LNCaP clone FGC (cell line): ENCODE data around the gene ACSF2.

Source experiments
- DNase-seq: peaks from one replicate; pipeline ENCODE4 v3.0.0-alpha.2; 2011; ENCODE audit warnings: low read depth
- H3K4me3 ChIP-seq: 2 replicates; pipeline ENCODE4 v1.5.1; 2011; ENCODE audit warnings: mild to moderate bottlenecking, low read depth, low read length, control low read depth
- CTCF ChIP-seq: IDR thresholded peaks from 2 replicates; pipeline ENCODE4 v1.5.1; 2012; ENCODE audit warnings: mild to moderate bottlenecking; ENCODE audit not compliant: control insufficient read depth, insufficient read depth; ENCODE audit errors: extremely low read depth

Gene ACSF2

DNA sequence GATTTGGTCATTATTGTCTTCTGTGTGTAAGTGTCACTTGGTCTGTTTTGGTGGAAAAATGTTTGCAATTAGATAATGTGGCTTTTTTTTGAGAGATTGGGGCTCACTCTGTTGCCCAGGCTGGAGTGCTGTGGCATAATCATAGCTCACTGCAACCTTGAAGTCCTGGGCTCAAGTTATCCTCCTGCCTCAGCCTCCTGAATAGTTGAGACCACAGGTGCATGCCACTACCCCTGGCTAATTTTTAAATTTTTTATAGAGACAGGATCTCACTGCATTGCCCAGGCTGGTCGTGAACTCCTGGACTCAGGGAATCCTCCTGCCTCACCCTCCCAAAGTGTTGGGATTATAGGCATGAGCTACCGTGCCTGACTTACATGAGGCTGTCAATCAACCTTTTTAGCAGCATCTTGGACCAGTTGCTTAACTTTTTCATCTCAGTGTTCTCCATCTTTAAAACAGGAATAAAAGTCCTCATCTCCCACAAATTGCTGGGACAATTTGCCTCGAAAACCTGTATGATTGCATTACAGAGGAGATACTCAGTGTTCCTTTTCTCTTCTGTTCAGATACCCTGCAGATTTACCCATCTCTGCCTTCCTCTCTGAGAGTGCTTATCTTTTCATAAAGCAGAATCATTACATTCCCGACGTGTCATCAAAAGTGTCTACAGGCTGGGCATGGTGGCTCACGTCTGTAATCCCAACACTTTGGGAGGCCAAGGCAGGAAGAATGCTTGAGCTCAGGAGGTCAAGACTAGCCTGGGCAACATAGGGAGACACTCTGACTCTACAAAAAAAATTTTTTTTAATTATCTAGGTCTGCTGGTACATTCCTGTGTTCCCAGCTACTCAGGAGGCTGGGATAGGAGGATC is 19.1 kb downstream of the ACSF2 start:
- no peak for TF ChIP-seq CTCF
- DNase-seq: no peak
- H3K4me3 ChIP-seq: no peak overlapping the region

GRCh38 chr17:50445730-50446325 is 19.8 kb downstream of the ACSF2 start:
- DNase-seq: no peak
- TF ChIP-seq CTCF: no peak
- no peak overlapping the region for H3K4me3 ChIP-seq

- no peak for TF ChIP-seq CTCF
- H3K4me3 ChIP-seq: no peak overlapping the region
- DNase-seq: no peak
These were observed 22.0 kb downstream of the ACSF2 start for GRCh38 chr17:50447870-50448595.

DNA sequence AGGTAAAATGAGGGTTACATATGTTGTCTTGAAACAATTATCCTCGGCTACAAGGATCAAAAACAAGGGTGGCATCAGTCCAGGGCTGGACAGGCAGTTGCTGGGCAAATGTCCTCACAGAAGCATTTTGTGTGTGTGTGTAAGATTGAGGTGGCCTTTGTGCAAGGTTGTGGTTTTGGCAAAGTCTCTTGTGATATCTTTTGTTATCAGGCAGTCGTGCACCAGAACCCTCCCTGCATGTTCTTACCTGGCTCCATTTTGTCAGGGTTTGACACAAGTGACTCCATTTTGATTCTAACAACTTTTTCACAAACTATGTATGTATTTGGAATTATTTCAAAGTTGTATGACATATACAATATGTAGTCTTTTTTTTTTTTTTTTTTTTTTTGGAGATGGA is 22.6 kb downstream of the ACSF2 start:
- no peak for DNase-seq
- no peak overlapping the region for H3K4me3 ChIP-seq
- no peak for TF ChIP-seq CTCF

DNA sequence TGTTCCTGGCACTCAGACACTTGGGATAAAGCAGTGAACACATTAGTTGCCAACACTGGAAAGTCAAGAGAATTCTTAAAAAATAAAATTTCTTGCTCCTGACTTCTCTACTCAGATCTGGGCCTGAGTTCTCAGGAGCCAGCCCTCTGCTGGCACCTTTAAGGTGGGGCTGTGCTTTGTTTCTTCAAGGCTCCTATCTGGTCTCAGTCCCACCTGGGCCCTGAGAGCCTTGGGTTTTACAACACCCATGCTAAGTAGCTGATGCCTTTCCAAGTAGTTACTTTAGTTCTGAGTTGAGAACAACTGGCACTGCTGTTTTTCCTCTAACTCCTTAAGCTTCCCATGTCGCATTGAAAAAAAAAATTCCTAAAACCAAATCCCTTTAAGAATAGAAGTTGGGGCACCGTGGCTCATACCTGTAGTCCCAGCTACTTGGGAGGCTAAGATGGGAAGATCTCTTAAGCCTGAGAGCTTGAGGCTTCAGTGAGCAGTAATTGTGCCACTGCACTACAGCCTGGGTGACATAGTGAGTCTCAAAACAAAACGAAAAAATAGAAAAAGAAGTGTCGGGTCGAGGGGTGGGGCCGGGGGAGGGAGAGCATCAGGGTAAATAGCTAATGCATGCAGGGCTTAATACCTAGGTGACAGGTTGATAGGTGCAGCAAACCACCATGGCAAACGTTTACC is 26.1 kb downstream of the ACSF2 start:
- no peak for TF ChIP-seq CTCF
- no peak for DNase-seq
- no peak overlapping the region for H3K4me3 ChIP-seq

DNA sequence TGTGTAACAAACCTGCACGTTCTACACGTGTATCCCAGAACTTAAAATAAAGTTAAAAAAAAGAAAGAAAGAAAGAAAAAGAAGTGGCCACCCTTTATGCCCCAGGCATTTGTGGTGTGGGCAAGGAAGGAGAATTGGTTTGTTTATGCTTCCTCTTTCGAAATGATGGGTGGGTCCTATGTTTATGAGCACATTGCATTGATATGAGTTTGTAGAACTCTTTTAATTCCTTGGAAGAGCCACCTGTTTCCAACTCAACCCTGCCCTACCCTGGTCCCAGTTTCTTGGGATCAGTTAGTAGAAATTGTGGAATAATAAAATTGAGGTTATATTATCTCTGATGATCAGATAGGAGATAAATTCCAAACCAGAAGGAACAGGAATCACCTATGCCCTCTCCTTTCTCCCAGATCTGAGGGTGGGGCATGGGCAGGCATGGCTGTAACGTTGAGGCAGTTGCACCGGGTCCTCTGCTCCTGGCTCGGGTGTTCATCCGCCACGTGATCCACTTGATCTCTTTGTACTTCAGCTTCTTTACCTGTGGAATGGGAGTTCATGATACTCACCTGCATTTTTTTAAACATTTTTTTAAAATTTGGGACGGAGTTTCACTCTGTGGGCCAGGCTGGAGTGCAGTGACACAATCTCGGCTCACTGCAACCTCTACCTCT is 26.7 kb downstream of the ACSF2 start:
- H3K4me3 ChIP-seq: no peak overlapping the region
- TF ChIP-seq CTCF: no peak
- DNase-seq: no peak
